ENCODE data around the gene HEXA. TPM values are rescaled to one million over a fixed set of nuclear protein-coding genes. Genes with fewer than 3 reads are reported as not detected.

HEXA gene
- polyA plus RNA-seq, 2 of the 4 experiments (the other 2 are of a cell fraction), result 112 to 148 TPM

- TF ChIP-seq MAFK (IDR thresholded peaks at IDR 0.05; ENCODE audit: partially characterized antibody), result no peak
- TF ChIP-seq JUN (IDR thresholded peaks at IDR 0.05), result peak in 1 of 2 experiments; percentile 97; a peak in 4 of 5 replicates
- TF ChIP-seq PBX3 (IDR thresholded peaks at IDR 0.05), result peak; percentile 85
- no peak for TF ChIP-seq SREBF2 (IDR thresholded peaks at IDR 0.05)
- no peak for TF ChIP-seq ZSCAN20 (CRISPR knock-in tag; IDR thresholded peaks at IDR 0.05)
- TF ChIP-seq CTCF (IDR thresholded peaks at IDR 0.05), result no peak
- TF ChIP-seq NFE2L2 (conservative IDR thresholded peaks at IDR 0.05; ENCODE audit: low read length), result no peak
- TF ChIP-seq ATOH8 (CRISPR knock-in tag; IDR thresholded peaks at IDR 0.05; ENCODE audit: low read depth), result peak; percentile 18; the same call in 1 of the 2 replicates
- TF ChIP-seq CHD2 (IDR thresholded peaks at IDR 0.05; ENCODE audit: low read length, partially characterized antibody), result peak; percentile 8
- TF ChIP-seq HMGXB4 (CRISPR knock-in tag; IDR thresholded peaks at IDR 0.05; ENCODE audit: borderline replicate concordance), result 0 out of 2 replicates have a peak, but pooled peaks have one; percentile 20
- TF ChIP-seq RNF2 (IDR thresholded peaks at IDR 0.05; ENCODE audit: borderline replicate concordance, low read depth), result no peak
- TF ChIP-seq EHF (CRISPR knock-in tag; IDR thresholded peaks at IDR 0.05), result no peak
- no peak; the same call in 1 of the 2 replicates for TF ChIP-seq PHF8 (IDR thresholded peaks at IDR 0.05; ENCODE audit: borderline replicate concordance, low read depth)
- TF ChIP-seq TP53 (CRISPR knock-in tag; IDR thresholded peaks at IDR 0.05), result no peak
- peak; percentile 18; the same call in 1 of the 3 replicates for TF ChIP-seq SMC3 (IDR thresholded peaks at IDR 0.05)
- TF ChIP-seq ELK1 (IDR thresholded peaks at IDR 0.05; ENCODE audit: low read depth, low read length), result 0 out of 2 replicates have a peak, but pooled peaks have one; percentile 52
- no peak for TF ChIP-seq ZC3H11A (IDR thresholded peaks at IDR 0.05)
- TF ChIP-seq ZNF302 (CRISPR knock-in tag; IDR thresholded peaks at IDR 0.05), result no peak
- peak; percentile 87 for TF ChIP-seq E2F6 (IDR thresholded peaks at IDR 0.05; ENCODE audit: borderline replicate concordance, low read depth)
- TF ChIP-seq POLR2AphosphoS2 (conservative IDR thresholded peaks at IDR 0.05; ENCODE audit: low read length), result no peak
Measured at GRCh38 chr15:72375846-72376581, at the start of gene HEXA (continued).

Data from A549 (cell line).